ENCODE measurements around the gene ADRM1. TPM values are rescaled to one million over a fixed set of nuclear protein-coding genes. Genes with fewer than 3 reads are reported as not detected.

Gene ADRM1
- total RNA-seq, 2 donors from 2014 or later = 171 to 178 TPM

- Mint-ChIP-seq H3K4me1 (ENCODE audit: low read depth in 2 of 2) (no peaks in the 10 kb centered on the region), H3K27ac (no peak overlapping the region), H3K27me3 (no peaks in the 10 kb centered on the region), H3K4me3 (no peak overlapping the region), H3K9me3 (no peaks in the 10 kb centered on the region), H3K36me3 (no peaks in the 10 kb centered on the region)
- no peak for ATAC-seq
- peak; percentile 59 for DNase-seq (ENCODE audit: low spot score)
Observed at GRCh38 chr20:62355878-62356588, 53.2 kb downstream of the ADRM1 start.

- H3K4me3 Mint-ChIP-seq = no peak overlapping the region
- DNase-seq (ENCODE audit: low spot score) (peak; percentile 55), ATAC-seq (no peak)
- no peaks in the 10 kb centered on the region for H3K9me3 Mint-ChIP-seq
- H3K27ac Mint-ChIP-seq = no peak overlapping the region
- no peaks in the 10 kb centered on the region for H3K4me1 Mint-ChIP-seq (ENCODE audit: low read depth in 2 of 2)
- H3K36me3 Mint-ChIP-seq = no peaks in the 10 kb centered on the region
- H3K27me3 Mint-ChIP-seq = no peaks in the 10 kb centered on the region
Observed at GRCh38 chr20:62356589-62357186, 53.9 kb downstream of the ADRM1 start.

GRCh38 chr20:62357187-62357667 is 54.4 kb downstream of the ADRM1 start:
- Mint-ChIP-seq H3K4me1 (ENCODE audit: low read depth in 2 of 2) (no peaks in the 10 kb centered on the region), H3K36me3 (no peaks in the 10 kb centered on the region), H3K9me3 (no peaks in the 10 kb centered on the region), H3K27ac (no peak overlapping the region), H3K27me3 (no peaks in the 10 kb centered on the region), H3K4me3 (no peak overlapping the region)
- DNase-seq (ENCODE audit: low spot score) = no peak
- no peak for ATAC-seq

- ATAC-seq (no peak), DNase-seq (ENCODE audit: low spot score) (peak; percentile 26)
- no peaks in the 10 kb centered on the region for H3K27me3 Mint-ChIP-seq
- no peaks in the 10 kb centered on the region for H3K4me1 Mint-ChIP-seq (ENCODE audit: low read depth in 2 of 2)
- no peaks in the 10 kb centered on the region for H3K9me3 Mint-ChIP-seq
- H3K4me3 Mint-ChIP-seq = no peak overlapping the region
- H3K36me3 Mint-ChIP-seq = no peaks in the 10 kb centered on the region
- H3K27ac Mint-ChIP-seq = no peak overlapping the region
Observed at GRCh38 chr20:62357681-62358080, 54.9 kb downstream of the ADRM1 start.

Other genes starting within 250 kb of the ADRM1 start
- gene TAF4, start 237.1 kb upstream of the ADRM1 start, total RNA-seq = 10 to 100 TPM; 22.2 to 53.6 TPM
- gene LSM14B, start 180.5 kb upstream of the ADRM1 start, total RNA-seq = 10 to 100 TPM; 25.8 to 32.7 TPM
- gene PSMA7, start 159.6 kb upstream of the ADRM1 start, total RNA-seq = 100 to 1,000 TPM; 284 to 315 TPM
- gene SS18L1, start 159.2 kb upstream of the ADRM1 start, total RNA-seq = 10 to 100 TPM; 21.2 to 45.0 TPM
- 10 to 100 TPM; 39.3 to 57.9 TPM for gene MTG2, start 120.0 kb upstream of the ADRM1 start, total RNA-seq
- not detected for gene HRH3, start 82.7 kb upstream of the ADRM1 start, total RNA-seq
- 10 to 100 TPM; 38.7 to 47.7 TPM for gene OSBPL2, start 64.5 kb upstream of the ADRM1 start, total RNA-seq
- gene LAMA5, start 64.3 kb downstream of the ADRM1 start, total RNA-seq = 1 to 10 TPM; 1.5 to 1.9 TPM
- gene RPS21, start 84.1 kb downstream of the ADRM1 start, total RNA-seq = 1,000 to 10,000 TPM; 1,109 to 1,318 TPM
- gene CABLES2, start 104.3 kb downstream of the ADRM1 start, total RNA-seq = 1 to 10 TPM; 9.4 to 9.5 TPM
- not detected for gene RBBP8NL, start 124.5 kb downstream of the ADRM1 start, total RNA-seq
- gene GATA5, start 173.0 kb downstream of the ADRM1 start, total RNA-seq = not detected